GM12873 (cell line): ENCODE measurements around the gene FARSB.

Experiments
- CTCF ChIP-seq: IDR thresholded peaks from 2 replicates; pipeline ENCODE4 v1.5.1; 2012; ENCODE audit warnings: low read depth, mild to moderate bottlenecking, moderate library complexity, low read length, control low read depth; ENCODE audit not compliant: insufficient read depth; ENCODE audit errors: missing control alignments

FARSB gene

GRCh38 chr2:222656526-222657446, 894 bp upstream of the FARSB start:
- no peak for TF ChIP-seq CTCF

- TF ChIP-seq CTCF, result no peak
These were observed 2.6 kb downstream of the FARSB start for GRCh38 chr2:222653280-222653679.

- TF ChIP-seq CTCF, result no peak
These were observed 3.2 kb downstream of the FARSB start for GRCh38 chr2:222652491-222653255.

- TF ChIP-seq CTCF, result no peak
These were observed 4.0 kb downstream of the FARSB start for GRCh38 chr2:222651718-222652418.

GRCh38 chr2:222649801-222650200, 6.1 kb downstream of the FARSB start:
- no peak for TF ChIP-seq CTCF

- TF ChIP-seq CTCF, result no peak
These were observed 9.9 kb downstream of the FARSB start for GRCh38 chr2:222646008-222646407.

- TF ChIP-seq CTCF, result no peak
These were observed 12.8 kb downstream of the FARSB start for GRCh38 chr2:222643134-222643533.
